Muscle layer of duodenum (tissue), 2 donors: ENCODE results near the gene ZNF396.
A peak's percentile ranks its signal among the peaks of the same experiment; 100 is the strongest.

Source experiments
- H3K27ac ChIP-seq: one replicate; pipeline ENCODE4 v1.7.0; 2013; ENCODE audit warnings: mild to moderate bottlenecking, low read length
- H3K27me3 ChIP-seq: one replicate; pipeline ENCODE4 v1.7.0; 2013; ENCODE audit warnings: low read depth, mild to moderate bottlenecking, control low read depth, low read length
- H3K36me3 ChIP-seq, 2 donors: one replicate each; pipeline ENCODE4 v1.7.0; 2013; ENCODE audit warnings: low read length in 2 of 2, control low read depth in 1 of 2, mild to moderate bottlenecking in 1 of 2; ENCODE audit not compliant: insufficient read depth in 2 of 2, control insufficient read depth in 1 of 2
- H3K4me1 ChIP-seq, 2 donors: one replicate each; pipeline ENCODE4 v1.7.0; 2013; ENCODE audit warnings: low read length in 2 of 2, mild to moderate bottlenecking in 2 of 2, control low read depth in 1 of 2, moderate library complexity in 1 of 2; ENCODE audit not compliant: insufficient read depth in 2 of 2, control insufficient read depth in 1 of 2
- H3K4me3 ChIP-seq, 2 donors: one replicate each; pipeline ENCODE4 v1.7.0; 2013; ENCODE audit warnings: low read length in 2 of 2, low read depth in 1 of 2, mild to moderate bottlenecking in 1 of 2
- H3K9me3 ChIP-seq, 2 donors: one replicate each; pipeline ENCODE4 v1.7.0; 2013; ENCODE audit warnings: low read length in 2 of 2, control low read depth in 1 of 2, mild to moderate bottlenecking in 1 of 2; ENCODE audit not compliant: control insufficient read depth in 1 of 2
- donor health status: healthy.

The ZNF396 gene

DNA sequence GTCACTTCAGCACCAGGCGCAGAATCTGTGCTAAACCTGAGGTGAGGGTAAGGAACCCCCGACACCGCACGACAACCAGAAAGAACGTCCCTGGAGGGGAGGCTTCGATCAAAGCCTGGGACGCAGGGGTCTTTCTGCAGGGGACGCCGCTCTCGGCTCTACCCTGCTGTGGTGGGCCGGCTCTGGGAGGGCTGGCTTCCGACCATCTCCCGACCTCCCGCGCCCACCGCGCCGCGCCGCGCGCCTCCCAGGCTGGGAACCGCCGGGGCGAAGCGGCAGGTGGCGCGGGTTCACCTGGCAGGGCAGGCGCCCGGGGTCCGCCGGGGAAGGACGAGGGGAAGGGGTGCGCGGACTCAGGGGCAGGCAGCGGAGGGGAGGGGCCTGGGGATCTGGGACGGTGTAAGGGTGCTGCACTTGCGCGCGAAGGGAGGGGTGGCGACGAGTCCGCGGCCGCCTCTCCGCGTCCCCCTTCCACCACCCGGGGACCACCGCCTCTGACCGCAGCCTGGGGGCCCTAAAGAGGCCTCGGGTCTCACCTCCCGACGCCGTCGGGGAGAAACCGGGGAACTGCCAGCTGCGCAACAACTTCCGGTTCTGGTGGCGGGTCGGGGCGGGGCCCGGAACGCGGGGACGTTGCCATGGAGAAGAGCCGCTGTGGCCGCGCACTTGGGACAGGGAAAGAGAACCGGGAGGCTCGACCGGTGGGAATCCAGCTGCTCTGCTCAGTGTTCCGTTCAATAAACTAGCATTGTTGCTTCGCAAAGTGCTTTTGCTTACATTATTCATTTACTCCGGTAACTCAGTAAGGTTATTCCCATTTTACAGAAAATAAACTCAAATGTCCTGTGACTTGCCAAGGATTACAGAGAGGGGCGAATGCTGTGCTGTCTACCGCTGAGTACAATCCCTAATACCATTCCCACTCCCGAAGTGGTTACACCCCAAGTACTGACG is at the start of gene ZNF396:
ZNF396 (minus strand) TSS at position 596 of the 954 bp plus-strand sequence. CDS start 3,045 bp downstream, outside the sequence.
- Histone ChIP-seq H3K4me1 (peaks cover 0 to 5% of the 10 kb centered on the region in 2 donors), H3K9me3 (no peaks in the 10 kb centered on the region), H3K36me3 (no peaks in the 10 kb centered on the region), H3K4me3 (peak within 1 kb of the TSS; percentile 64 to 83), H3K27ac (no peak within 1 kb of the TSS), H3K27me3 (no peaks in the 10 kb centered on the region)

- H3K4me1 ChIP-seq: no peaks in the 10 kb centered on the region
- H3K27ac ChIP-seq: no peak overlapping the region
- no peaks in the 10 kb centered on the region for H3K9me3 ChIP-seq
- no peak overlapping the region for H3K4me3 ChIP-seq
- H3K36me3 ChIP-seq: no peaks in the 10 kb centered on the region
- H3K27me3 ChIP-seq: no peaks in the 10 kb centered on the region
Observed at GRCh38 chr18:35426786-35427185, 49.6 kb upstream of the ZNF396 start.

DNA sequence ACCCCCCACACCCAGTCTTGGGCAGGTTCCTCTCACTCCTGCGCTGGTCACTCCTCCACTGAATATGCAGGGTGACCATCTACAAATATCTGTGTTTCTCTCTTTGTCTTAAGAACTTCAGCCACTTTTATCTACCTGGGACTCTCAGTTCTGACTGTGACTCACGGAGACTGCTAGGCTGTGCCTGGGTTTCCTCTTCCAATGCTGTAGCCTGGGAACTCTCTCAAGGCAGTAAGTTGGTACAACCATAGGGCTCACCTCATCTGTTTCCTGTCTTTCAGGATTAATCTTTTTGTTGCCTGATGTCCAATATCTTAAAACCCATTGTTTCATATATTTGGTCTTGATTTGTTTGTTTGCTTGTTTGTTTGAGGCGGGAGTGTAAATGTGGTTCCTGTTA is 47.2 kb upstream of the ZNF396 start:
- H3K4me3 ChIP-seq: no peak overlapping the region
- H3K9me3 ChIP-seq: peaks cover 0 to 2% of the 10 kb centered on the region in 2 donors
- no peaks in the 10 kb centered on the region for H3K27me3 ChIP-seq
- no peaks in the 10 kb centered on the region for H3K4me1 ChIP-seq
- H3K27ac ChIP-seq: no peak overlapping the region
- no peaks in the 10 kb centered on the region for H3K36me3 ChIP-seq

GRCh38 chr18:35422237-35422636 is 45.1 kb upstream of the ZNF396 start:
- H3K4me1 ChIP-seq: no peaks in the 10 kb centered on the region

GRCh38 chr18:35418610-35419009 is 41.5 kb upstream of the ZNF396 start:
- Histone ChIP-seq H3K9me3 (peaks cover 6 to 11% of the 10 kb centered on the region in 2 donors), H3K27ac (no peak overlapping the region), H3K4me3 (no peak overlapping the region), H3K4me1 (no peaks in the 10 kb centered on the region), H3K27me3 (no peaks in the 10 kb centered on the region), H3K36me3 (no peaks in the 10 kb centered on the region)

More at GRCh38 chr18:35422237-35422636, 45.1 kb upstream of the ZNF396 start:
- Histone ChIP-seq H3K27ac (no peak overlapping the region), H3K4me3 (no peak overlapping the region), H3K9me3 (peaks cover 6 to 7% of the 10 kb centered on the region in 2 donors), H3K27me3 (no peaks in the 10 kb centered on the region), H3K36me3 (no peaks in the 10 kb centered on the region)

GRCh38 chr18:35417223-35417622 is 40.1 kb upstream of the ZNF396 start:
- no peak overlapping the region for H3K4me3 ChIP-seq

DNA sequence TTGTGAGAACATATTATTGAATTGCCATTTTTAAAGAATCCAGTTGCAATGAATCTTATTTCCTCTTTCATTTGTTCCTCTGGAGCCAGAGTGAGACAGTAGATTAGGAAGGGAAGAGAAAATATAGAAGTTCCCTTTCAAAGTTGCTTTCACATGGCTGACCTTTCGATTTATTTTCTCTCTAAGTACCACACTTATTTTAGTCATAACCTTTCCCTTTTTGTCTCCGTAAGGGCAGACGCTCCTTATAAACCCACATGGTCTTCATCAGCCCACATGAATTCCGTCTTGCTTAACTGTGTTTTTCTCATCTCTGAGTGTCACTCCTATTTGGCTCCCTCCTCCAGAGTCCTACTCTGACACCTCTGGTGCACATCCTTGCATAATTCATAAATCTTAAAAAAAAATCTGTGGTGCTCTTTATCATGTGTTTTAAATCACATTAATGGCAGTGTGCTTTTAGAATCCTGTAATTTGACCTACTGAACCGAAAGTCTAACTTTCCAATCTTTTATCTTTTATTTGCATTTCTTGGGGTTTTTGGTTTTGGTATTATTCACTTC is 38.5 kb upstream of the ZNF396 start:
- Histone ChIP-seq H3K27me3 (no peaks in the 10 kb centered on the region), H3K36me3 (no peaks in the 10 kb centered on the region), H3K4me1 (no peaks in the 10 kb centered on the region), H3K9me3 (peaks cover 6 to 11% of the 10 kb centered on the region in 2 donors), H3K27ac (no peak overlapping the region), H3K4me3 (no peak overlapping the region)

More at GRCh38 chr18:35417223-35417622, 40.1 kb upstream of the ZNF396 start:
- no peaks in the 10 kb centered on the region for H3K4me1 ChIP-seq
- H3K9me3 ChIP-seq: peaks cover 6 to 11% of the 10 kb centered on the region in 2 donors
- H3K27me3 ChIP-seq: no peaks in the 10 kb centered on the region
- H3K36me3 ChIP-seq: no peaks in the 10 kb centered on the region
- H3K27ac ChIP-seq: no peak overlapping the region

GRCh38 chr18:35413163-35413511 is 36.0 kb upstream of the ZNF396 start:
- no peak overlapping the region for H3K4me3 ChIP-seq
- no peaks in the 10 kb centered on the region for H3K4me1 ChIP-seq
- H3K27me3 ChIP-seq: no peaks in the 10 kb centered on the region
- no peaks in the 10 kb centered on the region for H3K36me3 ChIP-seq
- H3K9me3 ChIP-seq: peaks cover 2 to 4% of the 10 kb centered on the region in 2 donors
- H3K27ac ChIP-seq: no peak overlapping the region

- no peaks in the 10 kb centered on the region for H3K4me1 ChIP-seq
- H3K36me3 ChIP-seq: no peaks in the 10 kb centered on the region
- H3K27me3 ChIP-seq: no peaks in the 10 kb centered on the region
- no peak overlapping the region for H3K4me3 ChIP-seq
- no peak overlapping the region for H3K27ac ChIP-seq
- no peaks in the 10 kb centered on the region for H3K9me3 ChIP-seq
Observed at GRCh38 chr18:35411625-35412351, 34.7 kb upstream of the ZNF396 start.

DNA sequence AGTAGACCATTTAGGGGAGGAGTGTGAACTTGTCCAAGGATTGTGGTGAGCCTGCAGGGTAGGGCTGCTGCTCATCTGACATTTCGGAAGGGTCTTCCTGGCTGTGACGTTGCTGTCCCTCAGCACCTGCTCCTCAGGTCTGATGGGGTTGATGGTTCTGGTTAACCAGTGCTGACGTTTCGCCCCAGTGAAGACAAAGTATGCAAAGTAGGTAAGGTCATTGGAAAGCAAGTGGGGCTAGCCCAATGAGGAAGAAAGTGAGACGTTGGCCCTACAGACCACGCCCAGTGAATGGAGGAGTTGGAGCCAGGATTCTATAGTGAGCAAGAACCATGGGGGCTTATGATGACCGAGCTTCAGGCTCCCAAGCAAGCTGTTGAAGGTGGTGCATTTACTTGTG is 33.4 kb upstream of the ZNF396 start:
- Histone ChIP-seq H3K27ac (no peak overlapping the region), H3K9me3 (no peaks in the 10 kb centered on the region), H3K4me3 (no peak overlapping the region), H3K36me3 (no peaks in the 10 kb centered on the region), H3K27me3 (no peaks in the 10 kb centered on the region), H3K4me1 (no peaks in the 10 kb centered on the region)

- no peaks in the 10 kb centered on the region for H3K27me3 ChIP-seq
- no peaks in the 10 kb centered on the region for H3K9me3 ChIP-seq
- H3K4me1 ChIP-seq: no peaks in the 10 kb centered on the region
- no peak overlapping the region for H3K27ac ChIP-seq
- H3K4me3 ChIP-seq: no peak overlapping the region
- H3K36me3 ChIP-seq: no peaks in the 10 kb centered on the region
Observed at GRCh38 chr18:35409911-35410310, 32.8 kb upstream of the ZNF396 start.
